HepG2 (cell line): Measurements from ENCODE around the gene SND1. TPM values are rescaled to one million over a fixed set of nuclear protein-coding genes. Genes with fewer than 3 reads are reported as not detected.

Experiments used
- ATAC-seq: fragments of 200-7000 bp; cut with Tn5 transposase; 3 replicates; pipeline ENCODE4 v1.9.1; 2020; ENCODE audit warnings: mild to moderate bottlenecking, moderate library complexity
- BruUV-seq: library from RNA; stranded (reverse); fragments of 400-500 nt; replicated peaks from 2 replicates; lab custom pipeline; 2021; lab: Mats Ljungman, UMichigan
- CTCF ChIA-PET: fragments of 300-600 bp; formaldehyde crosslinking; extraction: SDS; loops from one replicate; lab custom pipeline; 2021; ENCODE audit warnings: low total read pairs, inconsistent platforms, low intra/inter-chr PET ratio; lab: Yijun Ruan, JAX
- POLR2A ChIA-PET: fragments of 350-600 bp; sonication (Branson Sonifier 250); formaldehyde crosslinking; loops from one replicate; lab custom pipeline; 2020; ENCODE audit warnings: antibody characterized with exemption, inconsistent platforms; lab: Yijun Ruan, JAX
- DNase-seq: peaks from one replicate; pipeline ENCODE4 v3.0.0-alpha.2; 2015; ENCODE audit warnings: low spot score
- FAIRE-seq: peaks from 3 replicates; lab custom pipeline; 2011; peaks lifted over from hg19 to GRCh38; lab: Jason Lieb, UNC
- H2AFZ ChIP-seq: one replicate; pipeline ENCODE4 v1.6.1; 2011; ENCODE audit warnings: low read length, inconsistent platforms
- H3K27ac ChIP-seq: fragments of 300-600 bp; 3 replicates; pipeline ENCODE4 v1.8.0; 2011; ENCODE audit warnings: mixed run types, mild to moderate bottlenecking, mixed read lengths, low read length, inconsistent platforms; ENCODE audit not compliant: insufficient read depth; ENCODE audit errors: extremely low read length
- H3K27me3 ChIP-seq, 2 experiments: fragments of 200-600 bp in 1 of 2; 2 replicates in 1 of 2; 3 replicates in 1 of 2; pipeline versions ENCODE4 v1.6.0 to v1.8.0; 2011; ENCODE audit warnings: low read length in 2 of 2, mild to moderate bottlenecking in 2 of 2, moderate library complexity in 2 of 2, inconsistent platforms in 1 of 2; ENCODE audit not compliant: insufficient read depth in 2 of 2, control insufficient read depth in 1 of 2
- H3K36me3 ChIP-seq, 2 experiments: fragments of 200-600 bp in 1 of 2; replicated peaks in 1 of 2; 2 replicates in 1 of 2; 3 replicates in 1 of 2; pipeline versions ENCODE4 v1.5.1 to v1.8.0; 2011; ENCODE audit warnings: low read length in 2 of 2, inconsistent platforms in 1 of 2; ENCODE audit not compliant: insufficient read depth in 2 of 2, control insufficient read depth in 1 of 2
- H3K4me1 ChIP-seq: 2 replicates; pipeline ENCODE4 v1.5.1; 2012; ENCODE audit warnings: low read length, inconsistent platforms; ENCODE audit not compliant: insufficient read depth
- H3K4me2 ChIP-seq: 2 replicates; pipeline ENCODE4 v1.6.0; 2011; ENCODE audit warnings: low read depth, low read length, inconsistent platforms
- H3K4me3 ChIP-seq, 3 experiments: fragments of 200-600 bp in 1 of 3; sonication (generic), shearing (Covaris generic) in 1 of 3; replicated peaks in 1 of 3; 2 replicates each; pipeline ENCODE4 v1.5.1; 2011 to 2016; ENCODE audit warnings: low read length in 3 of 3, inconsistent platforms in 2 of 3, low read depth in 2 of 3, mild to moderate bottlenecking in 2 of 3, control low read depth in 1 of 3, mixed read lengths in 1 of 3; ENCODE audit not compliant: insufficient read depth in 1 of 3
- H3K79me2 ChIP-seq: one replicate; pipeline ENCODE4 v1.6.1; 2011; ENCODE audit warnings: low read length, inconsistent platforms; ENCODE audit not compliant: insufficient read depth
- H3K9ac ChIP-seq: 2 replicates; pipeline ENCODE4 v1.6.0; 2011; ENCODE audit warnings: mild to moderate bottlenecking, low read depth, low read length, inconsistent platforms; ENCODE audit not compliant: insufficient read depth
- H3K9me3 ChIP-seq: 2 replicates; pipeline ENCODE4 v1.5.1; 2012; ENCODE audit warnings: mild to moderate bottlenecking, low read length
- H4K20me1 ChIP-seq: 2 replicates; pipeline ENCODE4 v1.6.0; 2011; ENCODE audit warnings: inconsistent platforms, mild to moderate bottlenecking, low read length, moderate library complexity; ENCODE audit not compliant: insufficient read depth
- BORCS8-MEF2B ChIP-seq: sonication (generic); formaldehyde crosslinking; IDR thresholded peaks from 2 replicates; pipeline ENCODE4 v1.8.0; 2022; ENCODE audit warnings: mild to moderate bottlenecking, missing genetic modification reagents
- CAMTA2 ChIP-seq: sonication (generic); formaldehyde crosslinking; IDR thresholded peaks from 2 replicates; pipeline ENCODE4 v1.4.0; 2020; ENCODE audit warnings: mild to moderate bottlenecking, missing genetic modification reagents, borderline replicate concordance
- GABPA ChIP-seq, 2 experiments: IDR thresholded peaks; 2 replicates each; pipeline ENCODE4 v1.6.1; 2011 to 2016; ENCODE audit warnings: low read depth in 2 of 2, low read length in 1 of 2, missing biosample characterization in 1 of 2, missing genetic modification characterization in 1 of 2
- JUN ChIP-seq: sonication (generic); formaldehyde crosslinking; IDR thresholded peaks from 2 replicates; pipeline ENCODE4 v1.4.0; 2020; ENCODE audit warnings: mild to moderate bottlenecking, missing genetic modification reagents
- PHF5A ChIP-seq: IDR thresholded peaks from one replicate; pipeline ENCODE4 v1.6.1; 2018; ENCODE audit warnings: low read depth, missing genetic modification reagents; ENCODE audit not compliant: unreplicated experiment
- SCMH1 ChIP-seq: sonication (generic); formaldehyde crosslinking; IDR thresholded peaks from 2 replicates; pipeline ENCODE4 v1.9.0; 2021; ENCODE audit warnings: missing genetic modification reagents, mild to moderate bottlenecking, borderline replicate concordance
- ZKSCAN5 ChIP-seq: sonication (generic); formaldehyde crosslinking; IDR thresholded peaks from 2 replicates; pipeline ENCODE4 v1.5.1; 2020; ENCODE audit warnings: mild to moderate bottlenecking, missing genetic modification reagents
- ZNF496 ChIP-seq: sonication (generic); formaldehyde crosslinking; IDR thresholded peaks from 2 replicates; pipeline ENCODE4 v1.8.1; 2023; ENCODE audit warnings: mild to moderate bottlenecking, moderate library complexity, missing genetic modification reagents; ENCODE audit not compliant: insufficient replicate concordance
- WGBS: methylation state at CpG from one replicate; pipeline ENCODE4 v1.1.6; 2017; ENCODE audit warnings: low lambda C conversion rate; 5-methylcytosine and 5-hydroxymethylcytosine counted together
- in situ Hi-C: cut with HindIII; loops from 2 replicates; pipeline ENCODE4 v1.10.0; 2017; ENCODE audit warnings: low pct_unique_long_range_greater_than_20kb; ENCODE audit not compliant: extremely low pct_ligation_motif_present
- intact Hi-C: fragments of 100-400 bp; cut with micrococcal nuclease; formaldehyde crosslinking; loops from one replicate; pipeline ENCODE4 v1.10.0; 2022; ENCODE audit not compliant: unreplicated experiment
- polyA plus RNA-seq, 8 experiments: library from polyadenylated mRNA; depleted of rRNA in 3 of 8; stranded (reverse) in 7 of 8; unstranded in 1 of 8; fragments of >200 nt; fragmentation: Illumina TruSeq in 4 of 8; extraction: Trizol in 4 of 8; gene quantifications; 2 replicates each; pipeline versions ENCODE4 v1.2.1 to v1.2.3, GENCODE V29; 2011 to 2016; ENCODE audit warnings: low read depth in 4 of 8, missing spikeins in 1 of 8, mixed read lengths in 1 of 8; ENCODE audit not compliant: insufficient read depth in 1 of 8
- total RNA-seq, 5 experiments: library from RNA; depleted of rRNA; stranded (reverse); fragments of >200 nt; fragmentation: Illumina TruSeq; extraction: Trizol; gene quantifications; 2 replicates each; pipeline ENCODE4 v1.2.3, GENCODE V29; 2016; ENCODE audit warnings: low read depth in 1 of 5
- TF ChIP-seq, protein P1 (sequence below): IDR thresholded peaks from 2 replicates; pipeline ENCODE4 v1.6.1; 2016; ENCODE audit warnings: missing compliant biosample characterization, missing genetic modification reagents, borderline replicate concordance
- TF ChIP-seq, protein P2 (sequence below): sonication (generic); formaldehyde crosslinking; IDR thresholded peaks from 2 replicates; pipeline ENCODE4 v1.8.1; 2023; ENCODE audit warnings: mild to moderate bottlenecking, missing genetic modification reagents, borderline replicate concordance
- TF ChIP-seq, protein P3 (sequence below): sonication (generic); formaldehyde crosslinking; IDR thresholded peaks from 2 replicates; pipeline ENCODE4 v1.8.1; 2023; ENCODE audit warnings: mild to moderate bottlenecking, moderate library complexity, missing genetic modification reagents
- TF ChIP-seq, protein P4 (sequence below): sonication (generic); formaldehyde crosslinking; IDR thresholded peaks from 2 replicates; pipeline ENCODE4 v1.8.1; 2023; ENCODE audit warnings: mild to moderate bottlenecking, missing genetic modification reagents
- TF ChIP-seq, protein P5 (sequence below): sonication (generic); formaldehyde crosslinking; IDR thresholded peaks from 2 replicates; pipeline ENCODE4 v1.5.0; 2020; ENCODE audit warnings: missing genetic modification reagents

SND1 gene
- total and polyA plus RNA-seq, 2 of the 13 experiments (the other 11 are each of a cell fraction or from before 2014, with no cell fraction given) = 110 to 182 TPM

DNA sequence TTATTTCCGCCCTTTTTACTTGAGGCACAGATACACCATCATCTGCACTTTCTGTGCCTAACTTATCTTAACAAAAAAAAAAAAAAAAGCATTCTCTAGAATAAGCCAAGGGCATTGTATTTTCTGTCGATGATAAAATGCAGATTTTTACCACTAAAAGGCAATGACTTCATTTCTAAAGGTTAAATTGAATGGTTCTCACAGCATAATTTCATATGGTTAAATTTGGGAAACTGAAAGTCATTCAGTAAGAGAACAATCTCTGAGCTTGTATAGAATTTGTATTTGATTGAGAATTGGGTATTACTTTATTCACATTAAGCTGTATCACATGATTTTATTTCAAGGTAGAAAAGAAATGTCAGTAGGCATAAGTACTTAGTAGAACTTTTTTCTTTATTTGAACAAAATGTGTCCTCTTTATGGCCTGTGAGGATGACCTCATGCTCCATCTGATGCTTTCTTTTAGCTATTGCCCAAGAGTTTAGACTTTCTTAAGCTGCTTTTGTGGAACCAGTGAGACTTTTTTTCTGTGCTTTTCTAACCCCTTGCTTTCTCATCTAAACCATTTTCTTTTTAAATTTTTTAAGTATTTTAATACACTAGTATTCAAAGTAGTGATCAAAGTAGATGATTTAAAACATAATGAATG lies 268.9 kb downstream of the SND1 start:
- POLR2A ChIA-PET = no interaction called here
- H3K79me2 ChIP-seq = peaks cover 6% of the 10 kb centered on the region
- H3K27ac ChIP-seq = no peak overlapping the region
- in situ Hi-C loops = no loop called here
- TF ChIP-seq, protein P1, sequence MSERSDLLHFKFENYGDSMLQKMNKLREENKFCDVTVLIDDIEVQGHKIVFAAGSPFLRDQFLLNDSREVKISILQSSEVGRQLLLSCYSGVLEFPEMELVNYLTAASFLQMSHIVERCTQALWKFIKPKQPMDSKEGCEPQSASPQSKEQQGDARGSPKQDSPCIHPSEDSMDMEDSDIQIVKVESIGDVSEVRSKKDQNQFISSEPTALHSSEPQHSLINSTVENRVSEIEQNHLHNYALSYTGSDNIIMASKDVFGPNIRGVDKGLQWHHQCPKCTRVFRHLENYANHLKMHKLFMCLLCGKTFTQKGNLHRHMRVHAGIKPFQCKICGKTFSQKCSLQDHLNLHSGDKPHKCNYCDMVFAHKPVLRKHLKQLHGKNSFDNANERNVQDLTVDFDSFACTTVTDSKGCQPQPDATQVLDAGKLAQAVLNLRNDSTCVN (CRISPR knock-in tag) = no peak
- no peak for TF ChIP-seq PHF5A (CRISPR knock-in tag)
- TF ChIP-seq, protein P2, sequence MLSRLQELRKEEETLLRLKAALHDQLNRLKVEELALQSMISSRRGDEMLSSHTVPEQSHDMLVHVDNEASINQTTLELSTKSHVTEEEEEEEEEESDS (CRISPR knock-in tag) = no peak
- no peak for TF ChIP-seq BORCS8-MEF2B (CRISPR knock-in tag)
- TF ChIP-seq GABPA (IDR thresholded peaks at IDR 0.05; ENCODE audit: low read depth, low read length) = no peak
- TF ChIP-seq GABPA (CRISPR knock-in tag; IDR thresholded peaks at IDR 0.05; ENCODE audit: low read depth) = no peak
- no peak for TF ChIP-seq ZNF496
- TF ChIP-seq, protein P3, sequence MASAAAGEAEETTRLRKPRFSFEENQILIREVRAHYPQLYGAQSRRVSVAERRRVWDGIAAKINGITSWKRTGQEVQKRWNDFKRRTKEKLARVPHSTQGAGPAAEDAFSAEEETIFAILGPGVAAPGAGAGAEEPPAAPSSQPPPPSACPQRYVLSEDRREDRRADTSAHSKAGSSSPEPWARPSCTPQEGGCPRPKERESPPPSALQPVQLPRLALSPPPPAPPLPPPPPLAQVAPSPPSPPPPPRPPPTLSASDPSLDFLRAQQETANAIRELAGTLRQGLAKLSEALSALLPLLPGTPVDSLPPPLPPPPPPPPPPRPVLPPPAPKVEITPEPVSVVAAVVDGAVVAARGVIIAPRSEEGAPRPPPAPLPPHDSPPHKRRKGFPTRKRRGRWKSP (CRISPR knock-in tag) = no peak
- TF ChIP-seq, protein P4, sequence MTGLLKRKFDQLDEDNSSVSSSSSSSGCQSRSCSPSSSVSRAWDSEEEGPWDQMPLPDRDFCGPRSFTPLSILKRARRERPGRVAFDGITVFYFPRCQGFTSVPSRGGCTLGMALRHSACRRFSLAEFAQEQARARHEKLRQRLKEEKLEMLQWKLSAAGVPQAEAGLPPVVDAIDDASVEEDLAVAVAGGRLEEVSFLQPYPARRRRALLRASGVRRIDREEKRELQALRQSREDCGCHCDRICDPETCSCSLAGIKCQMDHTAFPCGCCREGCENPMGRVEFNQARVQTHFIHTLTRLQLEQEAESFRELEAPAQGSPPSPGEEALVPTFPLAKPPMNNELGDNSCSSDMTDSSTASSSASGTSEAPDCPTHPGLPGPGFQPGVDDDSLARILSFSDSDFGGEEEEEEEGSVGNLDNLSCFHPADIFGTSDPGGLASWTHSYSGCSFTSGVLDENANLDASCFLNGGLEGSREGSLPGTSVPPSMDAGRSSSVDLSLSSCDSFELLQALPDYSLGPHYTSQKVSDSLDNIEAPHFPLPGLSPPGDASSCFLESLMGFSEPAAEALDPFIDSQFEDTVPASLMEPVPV (CRISPR knock-in tag) = no peak
- no peak for TF ChIP-seq SCMH1 (CRISPR knock-in tag)
- no peak for TF ChIP-seq JUN
- no peak for TF ChIP-seq ZKSCAN5 (CRISPR knock-in tag)
- TF ChIP-seq, protein P5, sequence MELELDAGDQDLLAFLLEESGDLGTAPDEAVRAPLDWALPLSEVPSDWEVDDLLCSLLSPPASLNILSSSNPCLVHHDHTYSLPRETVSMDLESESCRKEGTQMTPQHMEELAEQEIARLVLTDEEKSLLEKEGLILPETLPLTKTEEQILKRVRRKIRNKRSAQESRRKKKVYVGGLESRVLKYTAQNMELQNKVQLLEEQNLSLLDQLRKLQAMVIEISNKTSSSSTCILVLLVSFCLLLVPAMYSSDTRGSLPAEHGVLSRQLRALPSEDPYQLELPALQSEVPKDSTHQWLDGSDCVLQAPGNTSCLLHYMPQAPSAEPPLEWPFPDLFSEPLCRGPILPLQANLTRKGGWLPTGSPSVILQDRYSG (CRISPR knock-in tag) = no peak
- no peak for TF ChIP-seq CAMTA2 (CRISPR knock-in tag)
- TF ChIP-seq, all 625 proteins: peak for 0
- 96% methylated on average over 2 of the region's 2 CpGs for WGBS
- H3K27me3 ChIP-seq = no peaks in the 10 kb centered on the region
- no peak overlapping the region for H3K4me2 ChIP-seq
- no peak overlapping the region for H3K4me3 ChIP-seq
- BruUV-seq = no TSS peak
- H3K9me3 ChIP-seq = no peaks in the 10 kb centered on the region
- no peak overlapping the region for H3K9ac ChIP-seq
- H3K4me1 ChIP-seq = no peaks in the 10 kb centered on the region
- no peak for DNase-seq
- FAIRE-seq = no peak
- no peaks in the 10 kb centered on the region for H4K20me1 ChIP-seq
- CTCF ChIA-PET = no interaction called here
- peaks cover 0 to 8% of the 10 kb centered on the region in 2 experiments; a peak in 1 of 5 replicates for H3K36me3 ChIP-seq
- H2AFZ ChIP-seq = no peak overlapping the region
- no peak for ATAC-seq
- intact Hi-C loops = no loop called here
